GM19452 (cell line): ENCODE measurements around the gene PPHLN1.
A peak's percentile ranks its signal among the peaks of the same experiment; 100 is the strongest.

Experiments
- ATAC-seq: cut with Tn5 transposase; IDR thresholded peaks from one replicate; pipeline ENCODE4 v1.9.1; 2021; ENCODE audit not compliant: unreplicated experiment

Gene PPHLN1

GRCh38 chr12:42474391-42474790 is 148.4 kb downstream of the PPHLN1 start:
- ATAC-seq = no peak

- ATAC-seq = peak; percentile 46
Measured at GRCh38 chr12:42475106-42475505, 149.1 kb downstream of the PPHLN1 start.

- no peak for ATAC-seq
Measured at GRCh38 chr12:42477941-42478340, 152.0 kb downstream of the PPHLN1 start.

GRCh38 chr12:42481368-42481767 is 155.4 kb downstream of the PPHLN1 start:
- ATAC-seq = no peak

GRCh38 chr12:42482041-42482747 is 156.2 kb downstream of the PPHLN1 start:
- no peak for ATAC-seq

- peak; percentile 75 for ATAC-seq
Measured at GRCh38 chr12:42482748-42483520, 157.0 kb downstream of the PPHLN1 start.

- peak; percentile 27 for ATAC-seq
Measured at GRCh38 chr12:42483521-42483790, 157.5 kb downstream of the PPHLN1 start.

GRCh38 chr12:42484996-42485395 is 159.0 kb downstream of the PPHLN1 start:
- ATAC-seq = no peak

GRCh38 chr12:42485823-42486222 is 159.9 kb downstream of the PPHLN1 start:
- ATAC-seq = no peak

- ATAC-seq = no peak
Measured at GRCh38 chr12:42486407-42486806, 160.4 kb downstream of the PPHLN1 start.

- no peak for ATAC-seq
Measured at GRCh38 chr12:42490261-42490842, 164.4 kb downstream of the PPHLN1 start.
